GM12873 (cell line): ENCODE measurements around the gene DNAJC5G.

Experiments used
- CTCF ChIP-seq: IDR thresholded peaks from 2 replicates; pipeline ENCODE4 v1.5.1; 2012; ENCODE audit warnings: low read depth, mild to moderate bottlenecking, moderate library complexity, low read length, control low read depth; ENCODE audit not compliant: insufficient read depth; ENCODE audit errors: missing control alignments

Gene DNAJC5G

GRCh38 chr2:27275211-27276150, at the start of gene DNAJC5G:
TSS of gene DNAJC5G (plus strand) at chr2:27275433. CDS start at chr2:27276729, 1,296 bp downstream.
- no peak for TF ChIP-seq CTCF

- TF ChIP-seq CTCF, result no peak
Observed at GRCh38 chr2:27225526-27225925, 49.7 kb upstream of the DNAJC5G start.

- no peak for TF ChIP-seq CTCF
Observed at GRCh38 chr2:27227501-27227900, 47.7 kb upstream of the DNAJC5G start.

- TF ChIP-seq CTCF, result no peak
Observed at GRCh38 chr2:27231921-27232320, 43.3 kb upstream of the DNAJC5G start.

GRCh38 chr2:27233341-27233740, 41.9 kb upstream of the DNAJC5G start:
- no peak for TF ChIP-seq CTCF

GRCh38 chr2:27236136-27236535, 39.1 kb upstream of the DNAJC5G start:
- TF ChIP-seq CTCF, result no peak

GRCh38 chr2:27236626-27237025, 38.6 kb upstream of the DNAJC5G start:
- no peak for TF ChIP-seq CTCF
